HG02852 (cell line): ENCODE measurements around the gene MYPN.
"Not testable (repeated sequence)": the region's sequence is repeated elsewhere in the genome, so short reads cannot be mapped to it uniquely, and the experiment has no call there.

Experiments
- ATAC-seq: cut with Tn5 transposase; IDR thresholded peaks from one replicate; pipeline ENCODE4 v1.9.1; 2021; ENCODE audit warnings: mild to moderate bottlenecking, moderate library complexity; ENCODE audit not compliant: unreplicated experiment

The MYPN gene

DNA sequence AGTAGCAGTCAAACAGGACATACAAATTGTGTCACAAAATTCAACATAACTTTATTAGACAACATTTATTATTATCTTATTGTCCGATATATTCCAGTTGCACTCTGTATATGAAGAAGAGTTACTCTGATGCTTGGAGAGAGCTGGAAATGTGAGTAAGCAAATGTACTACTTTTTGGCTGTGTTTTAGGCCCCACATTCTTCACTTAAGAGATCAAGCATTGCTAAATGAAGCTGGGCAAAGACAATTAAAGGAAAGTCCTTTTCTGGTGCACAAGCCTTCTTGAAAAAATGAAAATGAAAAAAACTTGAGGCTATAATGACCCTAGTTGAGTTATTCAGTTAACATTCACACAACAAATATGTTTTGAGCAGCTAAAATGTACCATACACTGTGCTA lies 26.1 kb downstream of the MYPN start:
- no peak for ATAC-seq

DNA sequence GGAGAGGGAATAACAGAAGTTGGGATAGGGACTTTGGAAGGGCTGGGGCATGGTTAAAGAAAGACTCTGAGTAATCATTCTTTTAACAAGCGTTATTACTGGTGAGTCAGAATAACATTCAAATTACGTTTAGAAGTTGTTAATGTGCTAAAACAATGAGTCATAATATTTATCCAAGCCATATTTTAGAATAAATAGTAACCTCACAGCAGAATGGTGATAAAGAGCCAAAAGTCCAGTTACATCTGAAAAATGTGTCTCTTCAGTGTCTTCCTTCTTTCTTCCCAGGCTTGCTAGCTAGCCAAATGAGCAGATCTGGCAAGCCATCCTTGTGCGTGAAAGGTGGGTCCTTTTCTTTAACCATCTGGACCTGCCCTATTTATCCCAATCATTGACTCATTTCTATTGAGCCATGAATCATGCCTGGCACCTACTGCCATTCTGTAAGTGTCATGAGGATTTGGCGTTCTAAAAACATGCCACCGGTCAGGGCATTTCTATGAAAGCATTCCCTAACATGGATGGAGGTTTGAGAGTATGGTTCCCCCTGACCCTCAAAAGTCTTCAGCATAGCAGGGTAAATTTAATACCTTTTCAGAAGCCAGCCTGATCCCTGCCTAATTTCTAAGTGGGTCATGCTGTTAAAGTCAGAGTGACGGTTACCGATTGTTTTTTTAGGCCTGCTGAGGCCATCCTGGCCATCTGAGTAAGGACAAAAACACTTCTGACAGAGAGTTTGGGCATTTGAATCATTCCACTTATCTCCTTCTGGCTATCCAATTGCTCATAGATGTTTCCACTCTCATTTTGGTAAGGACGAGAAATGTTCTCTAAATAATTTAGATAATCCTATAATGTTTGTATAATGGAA lies 26.9 kb downstream of the MYPN start:
- no peak for ATAC-seq

DNA sequence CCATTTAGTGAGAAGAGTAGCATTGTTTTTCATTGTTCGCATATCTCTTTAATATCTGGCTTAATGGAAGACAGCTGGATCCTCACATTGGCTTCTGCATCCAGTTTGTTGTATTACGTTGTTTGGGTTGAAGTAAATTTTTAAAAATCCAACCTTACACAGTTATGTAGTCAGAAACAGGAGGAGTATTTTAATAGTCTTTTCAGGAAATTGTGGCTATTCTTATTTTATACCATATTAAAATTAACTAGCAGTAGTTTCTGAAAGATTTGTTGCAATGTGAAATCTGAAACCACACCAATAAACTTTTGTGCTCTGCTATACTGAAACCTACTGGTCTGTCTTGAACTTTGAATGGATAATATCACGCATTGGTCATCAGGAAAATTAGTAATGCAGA lies 27.9 kb downstream of the MYPN start:
- no peak for ATAC-seq

DNA sequence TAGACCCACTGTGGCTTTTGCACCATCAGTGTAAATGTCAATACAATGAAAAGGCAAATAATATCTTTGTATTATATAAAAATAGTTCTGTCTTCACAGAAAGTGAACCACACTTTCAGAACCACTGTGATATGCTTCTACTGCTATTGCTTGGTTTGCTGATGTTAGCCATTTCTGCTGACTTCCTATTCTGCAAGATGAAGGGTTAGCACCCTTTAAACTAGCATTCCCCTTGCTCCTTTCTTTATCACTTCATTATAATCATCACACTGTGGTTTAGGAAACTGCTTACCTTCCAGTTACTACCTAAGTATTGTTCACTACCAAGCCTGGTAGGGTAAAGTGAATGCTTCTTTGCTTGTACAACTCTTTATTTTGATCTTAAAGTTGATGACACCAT lies 29.2 kb downstream of the MYPN start:
- ATAC-seq, result no peak

DNA sequence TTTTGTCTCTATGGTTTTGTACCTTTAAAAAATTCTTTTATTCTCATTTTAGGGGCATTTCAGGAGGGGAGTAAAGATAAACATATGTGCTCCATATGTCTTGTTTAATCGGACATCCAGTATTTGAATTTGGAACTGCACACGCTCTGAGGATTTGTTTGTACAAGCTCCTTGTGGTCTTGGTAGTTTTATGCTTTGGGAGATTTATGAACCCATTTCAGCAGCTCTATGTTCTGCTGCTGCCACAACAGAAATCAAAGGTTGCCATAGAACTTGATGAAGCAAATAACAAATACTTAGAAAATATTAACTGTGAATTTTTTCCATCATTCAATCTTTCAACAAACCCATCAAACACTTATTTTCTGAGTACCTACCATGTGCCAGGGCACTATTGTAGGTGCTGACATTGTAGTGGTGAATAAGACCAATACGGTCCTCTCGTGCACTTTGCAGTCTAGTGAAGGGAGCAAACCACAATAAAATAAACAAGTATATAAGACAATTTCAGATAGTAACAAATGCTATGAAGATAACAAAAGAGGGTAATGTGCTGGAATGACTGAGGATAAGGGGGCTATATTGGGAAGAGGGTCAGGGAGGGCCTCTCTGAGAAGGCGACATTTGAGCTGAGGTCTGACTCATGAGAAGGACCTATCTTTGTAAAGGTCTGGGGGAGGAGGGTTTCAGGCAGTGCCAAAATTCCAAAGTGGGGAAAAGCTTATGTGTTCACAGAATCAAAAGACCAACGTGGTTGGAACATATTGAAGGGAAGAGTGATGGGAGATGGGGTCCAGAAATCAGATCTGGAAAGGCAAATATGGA lies 30.4 kb downstream of the MYPN start:
- no peak for ATAC-seq

DNA sequence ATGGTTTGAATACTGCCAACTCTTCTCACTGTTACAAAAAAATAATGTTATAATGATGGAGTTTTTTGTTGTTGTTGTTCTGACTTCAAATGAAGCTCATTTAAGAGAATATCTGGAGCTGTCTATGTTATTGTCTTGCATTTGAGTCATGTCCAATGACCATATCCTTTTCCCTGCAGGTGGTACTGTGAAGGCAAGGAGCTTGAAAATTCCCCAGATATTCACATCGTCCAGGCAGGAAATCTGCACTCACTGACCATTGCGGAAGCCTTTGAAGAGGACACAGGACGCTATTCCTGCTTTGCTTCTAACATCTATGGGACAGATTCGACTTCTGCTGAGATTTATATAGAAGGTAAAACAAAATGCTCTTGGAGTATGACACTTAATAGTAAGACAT lies 33.5 kb downstream of the MYPN start:
- no peak for ATAC-seq

DNA sequence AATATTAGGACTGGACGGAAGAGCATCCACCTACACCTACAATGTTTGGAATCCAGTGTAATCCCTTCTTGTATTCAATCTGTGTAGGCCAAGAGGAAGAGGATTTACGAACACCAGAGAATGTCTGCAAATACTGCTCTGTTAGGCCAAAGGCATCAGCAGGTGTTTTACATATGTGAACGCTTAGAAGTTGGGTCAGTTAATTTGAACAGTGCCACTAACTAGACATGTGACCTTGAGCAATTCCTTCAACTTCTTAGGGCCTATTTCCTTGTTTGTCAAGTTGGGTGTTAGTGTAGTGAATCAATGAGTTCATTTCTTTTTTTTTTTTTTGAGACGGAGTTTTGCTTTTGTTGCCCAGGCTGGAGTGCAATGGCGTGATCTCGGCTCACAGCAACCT lies 35.4 kb downstream of the MYPN start:
- no peak for ATAC-seq

DNA sequence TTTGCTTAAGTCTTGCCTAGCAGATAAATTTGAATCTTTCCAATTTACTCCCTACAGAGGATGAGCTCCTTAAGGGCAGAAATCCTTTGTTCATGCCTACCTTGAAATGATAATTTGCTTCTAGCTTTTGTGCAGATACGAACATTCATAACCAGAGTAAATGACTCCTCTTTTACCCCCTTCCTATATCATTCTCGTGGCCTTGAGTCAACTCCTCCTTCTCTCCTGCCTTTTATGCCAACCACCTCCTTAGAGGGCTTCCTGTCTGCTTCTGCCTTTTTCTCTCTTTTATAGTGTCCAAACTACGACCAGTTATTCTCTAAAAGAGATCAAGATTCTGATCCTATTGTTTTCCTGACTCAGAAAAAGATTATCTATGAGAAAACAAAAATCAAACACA lies 36.4 kb downstream of the MYPN start:
- ATAC-seq, result no peak

DNA sequence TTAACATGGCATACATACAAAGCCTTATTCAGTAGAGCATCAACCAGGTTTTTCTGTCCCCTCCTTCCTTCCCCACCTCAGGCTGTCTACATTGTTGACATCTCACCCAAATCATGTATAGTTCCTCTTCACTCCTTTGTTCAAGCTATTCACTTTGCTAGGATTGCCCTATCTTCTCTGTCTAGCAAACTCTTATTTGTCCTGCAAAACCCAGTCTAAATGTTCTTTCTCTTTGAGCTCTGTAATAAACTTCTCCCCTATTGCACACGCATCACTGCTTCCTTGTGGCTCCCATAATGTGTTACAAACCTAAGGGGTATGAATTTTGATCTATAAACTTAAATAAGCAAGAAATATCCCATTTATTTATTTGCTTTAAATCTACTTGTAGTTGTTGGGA lies 36.8 kb downstream of the MYPN start:
- no peak for ATAC-seq

DNA sequence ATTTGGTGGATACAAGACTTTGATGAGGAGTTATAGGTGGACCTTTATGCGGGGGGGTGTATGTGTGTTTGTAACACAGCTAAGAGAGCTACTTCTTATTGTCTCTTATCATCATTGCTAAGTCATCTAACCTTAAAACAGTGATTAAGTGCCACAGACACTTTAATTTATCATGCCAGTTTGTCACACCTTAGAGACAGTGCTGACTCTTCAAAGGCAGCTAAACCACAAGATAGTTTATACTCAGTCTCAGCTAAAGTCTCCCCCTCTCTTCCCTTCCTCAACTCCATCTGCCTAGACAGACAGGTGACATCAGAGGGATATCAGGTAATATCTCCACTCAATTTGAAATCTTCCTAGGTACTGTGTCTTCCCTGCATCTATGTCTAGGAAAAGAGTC lies 42.2 kb downstream of the MYPN start:
- ATAC-seq, result no peak

DNA sequence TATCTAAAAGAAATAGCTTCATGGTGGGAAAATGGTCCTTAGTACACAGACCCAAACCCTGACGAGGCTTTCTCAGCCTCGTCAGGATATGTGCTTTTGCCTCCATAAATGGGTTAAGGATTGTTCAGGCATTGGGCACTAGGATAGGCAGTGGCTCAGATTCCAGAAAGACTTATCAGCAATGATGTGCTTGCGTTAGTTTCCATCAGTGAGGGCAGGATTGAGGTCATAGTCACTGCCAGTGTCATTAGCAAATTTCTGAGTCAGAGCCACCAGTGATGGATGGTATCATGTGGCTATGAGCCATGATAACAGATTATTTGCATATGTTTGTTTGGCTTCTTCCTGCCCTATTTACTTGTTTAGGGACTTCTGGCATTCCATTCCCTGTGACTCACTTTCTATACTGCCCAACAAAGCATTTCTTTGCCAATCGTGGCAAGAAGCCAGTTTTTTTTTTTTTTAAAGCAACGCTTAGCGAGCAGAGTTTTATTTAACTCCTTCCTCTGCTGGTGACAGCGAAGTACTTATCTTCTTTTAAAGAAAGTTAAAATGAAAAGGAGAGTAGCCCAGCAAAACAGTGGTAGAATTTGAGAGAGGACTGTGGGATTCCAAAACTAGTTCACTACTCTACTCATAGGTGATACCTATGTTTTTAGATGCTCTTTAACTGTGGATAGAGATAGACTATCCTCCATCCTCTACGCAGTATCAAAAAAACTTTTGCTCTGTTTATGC lies 44.4 kb downstream of the MYPN start:
- ATAC-seq, result no peak

DNA sequence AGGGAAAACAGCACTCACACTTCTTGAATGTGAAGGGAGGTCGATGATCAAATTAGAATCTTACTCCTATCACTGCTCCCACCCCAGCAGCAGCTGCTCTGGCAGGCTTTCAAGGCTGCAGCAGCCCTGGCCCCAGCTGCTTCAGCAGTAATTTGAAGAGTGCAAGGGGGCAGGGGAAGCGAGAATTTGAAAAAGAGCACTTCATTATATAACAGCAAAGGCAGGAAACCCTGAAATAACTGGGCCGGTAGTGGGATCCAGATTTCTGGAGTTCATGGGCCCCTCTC lies 44.9 kb downstream of the MYPN start:
- no peak for ATAC-seq

DNA sequence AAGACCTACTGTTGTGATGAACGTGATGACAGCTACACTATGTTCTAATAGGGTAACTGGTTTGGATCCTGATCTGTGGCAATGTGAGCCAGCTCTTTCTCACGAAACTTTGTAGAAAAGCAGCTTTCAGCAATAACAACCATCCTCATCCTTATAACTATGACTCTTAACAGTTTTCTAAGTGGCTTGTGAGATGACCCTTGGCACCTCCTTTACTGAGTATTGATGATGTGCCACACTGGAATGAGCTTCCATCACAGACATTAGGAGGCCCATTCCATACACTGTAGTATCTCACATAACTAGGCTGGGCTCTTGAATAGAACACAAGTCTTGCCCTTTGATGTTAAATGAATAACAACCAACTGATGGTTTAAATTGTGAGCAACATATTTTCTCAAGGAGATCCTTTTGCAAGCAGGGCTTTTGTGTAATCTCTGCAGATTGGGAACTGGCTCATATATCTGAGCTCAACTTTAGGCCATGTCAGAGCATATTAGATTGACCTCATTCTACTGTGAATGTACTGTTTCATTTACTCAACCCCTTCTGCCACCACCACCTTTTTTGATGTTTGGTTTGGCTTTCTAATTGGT lies 46.4 kb downstream of the MYPN start:
- no peak for ATAC-seq

DNA sequence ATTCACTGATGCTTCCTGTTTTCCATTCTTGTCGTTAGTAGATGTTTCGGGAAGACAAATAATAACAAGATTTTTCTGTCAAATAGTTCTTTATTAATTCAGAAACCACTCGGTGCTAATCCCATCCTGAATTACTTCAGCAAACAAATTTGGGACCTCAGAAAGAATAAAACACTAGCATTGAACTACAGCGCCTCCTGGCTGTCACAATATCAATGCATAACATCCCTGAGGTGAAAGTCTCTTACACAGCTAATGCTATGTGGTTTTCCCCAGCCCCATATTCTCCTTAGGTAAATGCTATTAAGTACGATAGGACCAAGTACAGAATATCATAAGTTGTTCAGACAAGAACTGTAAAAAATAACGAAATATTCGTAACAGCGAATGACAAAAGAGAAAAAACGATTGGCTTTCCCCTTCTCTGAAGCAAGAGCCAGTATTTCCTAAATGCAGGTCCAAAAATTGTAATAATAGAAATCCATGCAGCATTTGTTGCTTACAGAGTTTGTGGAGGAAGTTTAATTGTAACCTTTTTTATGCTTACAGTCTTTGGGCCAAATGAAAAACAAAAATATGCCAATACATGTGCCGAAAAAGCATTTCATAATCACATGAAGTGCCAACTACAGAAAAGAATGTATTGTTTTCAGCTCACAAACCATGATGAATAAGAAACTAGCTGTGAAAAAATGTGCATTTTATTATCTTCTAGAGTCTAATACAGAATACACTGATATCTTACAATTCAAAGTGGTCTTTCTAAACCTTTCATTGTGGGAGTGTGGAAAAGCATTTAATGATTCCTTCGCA lies 47.3 kb downstream of the MYPN start:
- no peak for ATAC-seq

DNA sequence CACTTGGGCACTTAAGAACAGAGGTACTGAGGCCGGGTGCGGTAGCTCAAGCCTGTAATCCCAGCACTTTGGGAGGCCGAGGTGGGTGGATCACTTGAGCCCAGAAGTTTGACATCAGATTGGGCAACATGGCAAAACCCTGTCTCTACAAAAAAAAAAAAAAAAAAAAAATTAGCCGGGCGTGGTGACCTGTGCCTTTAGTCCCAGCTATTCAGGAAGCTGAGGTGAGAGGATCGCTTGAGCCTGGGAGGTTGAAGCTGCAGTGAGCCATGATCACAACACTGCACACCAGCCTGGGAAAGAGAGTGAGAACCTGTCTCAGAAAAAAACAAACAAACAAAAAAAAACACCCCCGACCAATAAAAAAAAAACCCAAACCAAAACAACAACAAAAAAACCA lies 48.2 kb downstream of the MYPN start:
- ATAC-seq, result not testable (repeated sequence)

DNA sequence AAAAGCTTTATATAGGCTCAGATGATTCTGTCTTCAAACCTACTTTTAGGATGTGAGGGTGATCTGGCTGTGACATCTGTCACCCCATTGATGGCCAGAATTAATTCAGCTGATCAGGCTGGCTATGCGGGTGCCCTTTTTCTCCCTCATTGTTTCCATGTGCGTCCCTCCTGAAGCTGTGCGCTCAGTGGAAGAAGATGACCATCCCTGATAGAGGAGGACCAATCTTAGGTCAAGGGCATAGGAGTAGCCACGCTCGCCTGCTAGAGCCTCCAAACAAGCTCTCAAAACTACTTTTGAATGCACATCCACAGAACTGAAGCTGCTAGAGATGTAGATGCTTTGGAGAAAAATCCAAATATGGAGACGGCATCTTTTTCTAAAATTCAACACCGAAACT lies 48.7 kb downstream of the MYPN start:
- no peak for ATAC-seq

DNA sequence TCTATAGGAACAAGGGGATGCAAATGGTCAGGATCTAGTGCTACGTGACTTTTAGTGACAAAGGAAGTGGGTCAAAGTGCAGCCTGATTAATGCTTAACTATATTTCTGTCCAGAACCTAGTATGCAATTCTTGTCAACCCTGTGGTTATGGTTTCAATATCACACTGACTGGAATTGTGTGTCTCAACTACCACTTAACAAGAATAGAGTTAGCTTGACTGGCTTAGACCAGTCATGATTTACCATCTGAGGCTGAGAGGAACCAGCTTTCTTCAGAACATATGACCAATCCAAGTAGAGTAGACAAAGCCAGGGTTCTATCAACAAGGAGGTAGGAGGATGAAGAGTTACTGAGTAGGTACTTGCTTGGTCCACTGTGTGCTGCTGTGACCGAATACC lies 54.4 kb downstream of the MYPN start:
- ATAC-seq, result peak; percentile 96

DNA sequence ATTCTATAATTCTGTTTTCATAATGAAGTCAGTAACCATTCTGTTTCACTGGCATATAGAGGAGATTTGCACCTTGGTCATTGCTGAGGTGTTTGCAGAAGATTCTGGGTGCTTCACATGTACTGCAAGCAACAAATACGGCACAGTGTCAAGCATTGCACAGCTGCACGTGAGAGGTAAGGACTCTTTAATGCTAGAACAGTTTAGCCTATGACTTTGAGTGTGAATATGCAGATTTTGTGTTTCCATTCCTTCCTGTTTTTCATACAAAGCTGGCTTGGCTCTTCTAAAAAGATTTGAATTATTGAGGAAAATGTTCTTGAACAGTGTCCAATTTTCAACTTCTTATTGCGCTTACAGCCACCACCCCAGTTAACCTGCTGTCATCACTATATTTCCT lies 56.4 kb downstream of the MYPN start:
- ATAC-seq, result no peak

DNA sequence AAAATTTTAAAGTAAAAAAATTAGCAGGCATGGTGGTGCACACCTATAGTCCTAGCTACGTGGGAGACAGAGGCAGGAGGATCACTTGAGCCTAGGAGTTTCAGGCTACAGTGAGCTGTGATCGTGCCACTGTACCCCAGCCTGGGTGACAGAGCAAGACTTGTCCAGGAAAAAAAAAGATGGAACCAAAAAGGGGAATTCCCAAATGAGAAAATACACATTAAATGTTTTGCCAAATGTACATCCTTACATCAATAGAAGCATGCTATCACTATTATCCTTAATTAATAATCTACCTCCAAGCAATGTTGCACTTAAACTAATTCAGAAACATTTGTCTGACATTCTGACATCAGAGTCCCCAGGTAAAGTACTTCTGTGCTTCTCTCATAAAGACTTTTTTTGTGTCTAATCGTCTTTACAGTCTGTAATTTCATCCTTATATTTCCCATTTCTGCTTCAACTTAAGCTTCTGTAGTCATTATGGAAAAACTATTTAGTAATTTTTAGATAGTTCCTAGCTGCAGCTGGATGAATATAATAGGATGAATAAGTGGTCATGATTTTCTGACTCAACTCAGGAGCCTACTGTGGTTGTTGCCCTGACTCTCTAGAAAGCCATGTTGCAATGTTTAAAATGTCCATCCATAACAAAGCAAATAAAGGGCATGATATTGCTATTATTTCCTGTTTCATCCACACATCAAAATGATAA lies 57.7 kb downstream of the MYPN start:
- ATAC-seq, result no peak
